ENCODE data around the gene TPSB2.
"Not testable (repeated sequence)": the region's sequence is repeated elsewhere in the genome, so short reads cannot be mapped to it uniquely, and the experiment has no call there.

TPSB2 gene

DNA sequence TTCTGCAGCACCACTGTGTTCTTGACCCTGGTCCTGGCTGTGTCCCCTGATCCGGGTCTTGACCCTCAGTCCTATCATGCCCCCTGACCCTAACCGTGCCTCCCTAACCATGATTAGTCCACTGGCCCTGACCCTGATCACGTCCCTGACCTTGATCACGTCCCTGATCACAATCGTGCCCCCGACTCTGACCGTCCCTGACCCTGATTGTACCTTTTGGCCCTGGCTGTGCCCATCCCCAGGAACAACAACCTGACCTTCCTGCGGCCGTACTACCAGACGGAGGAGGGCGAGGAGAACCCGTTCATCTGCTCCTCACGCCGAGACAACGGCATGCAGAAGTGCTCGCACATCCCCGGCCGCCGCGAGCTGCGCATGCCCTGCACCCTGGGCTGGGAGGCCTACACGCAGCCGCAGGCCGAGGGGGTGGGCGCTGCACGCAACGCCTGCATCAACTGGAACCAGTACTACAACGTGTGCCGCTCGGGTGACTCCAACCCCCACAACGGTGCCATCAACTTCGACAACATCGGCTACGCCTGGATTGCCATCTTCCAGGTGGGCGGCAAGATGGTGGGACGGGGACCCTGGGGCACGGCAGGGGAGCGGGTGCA lies 29.9 kb downstream of the TPSB2 start:
- H3K9ac ChIP-seq (ENCODE audit: low read length), result no peak overlapping the region
- no peaks in the 10 kb centered on the region for H3K27me3 ChIP-seq (ENCODE audit: low read depth, low read length)
- H3K79me2 ChIP-seq (ENCODE audit: low read length), result no peaks in the 10 kb centered on the region
- no peak overlapping the region for H3K4me2 ChIP-seq (ENCODE audit: low read length)
- no peaks in the 10 kb centered on the region for H3K9me3 ChIP-seq (ENCODE audit: insufficient read depth, low read length)
- no peak overlapping the region for H3K27ac ChIP-seq (ENCODE audit: low read length)
- 0 out of 2 replicates have a peak, but pooled peaks cover 3% of the 10 kb centered on the region for H4K20me1 ChIP-seq (ENCODE audit: insufficient read depth, low read length)
- no peak overlapping the region for H3K4me3 ChIP-seq (ENCODE audit: low read length)
- TF ChIP-seq CTCF (IDR thresholded peaks at IDR 0.05; ENCODE audit: low read depth, low read length) (no peak), EZH2phosphoT487 (IDR thresholded peaks at IDR 0.05; ENCODE audit: low read depth) (no peak)
- no peak overlapping the region for H2AFZ ChIP-seq (ENCODE audit: low read depth, low read length)
- no peaks in the 10 kb centered on the region for H3K4me1 ChIP-seq (ENCODE audit: low read length)
- H3K36me3 ChIP-seq (replicated peaks; ENCODE audit: low read depth, low read length), result no peaks in the 10 kb centered on the region

DNA sequence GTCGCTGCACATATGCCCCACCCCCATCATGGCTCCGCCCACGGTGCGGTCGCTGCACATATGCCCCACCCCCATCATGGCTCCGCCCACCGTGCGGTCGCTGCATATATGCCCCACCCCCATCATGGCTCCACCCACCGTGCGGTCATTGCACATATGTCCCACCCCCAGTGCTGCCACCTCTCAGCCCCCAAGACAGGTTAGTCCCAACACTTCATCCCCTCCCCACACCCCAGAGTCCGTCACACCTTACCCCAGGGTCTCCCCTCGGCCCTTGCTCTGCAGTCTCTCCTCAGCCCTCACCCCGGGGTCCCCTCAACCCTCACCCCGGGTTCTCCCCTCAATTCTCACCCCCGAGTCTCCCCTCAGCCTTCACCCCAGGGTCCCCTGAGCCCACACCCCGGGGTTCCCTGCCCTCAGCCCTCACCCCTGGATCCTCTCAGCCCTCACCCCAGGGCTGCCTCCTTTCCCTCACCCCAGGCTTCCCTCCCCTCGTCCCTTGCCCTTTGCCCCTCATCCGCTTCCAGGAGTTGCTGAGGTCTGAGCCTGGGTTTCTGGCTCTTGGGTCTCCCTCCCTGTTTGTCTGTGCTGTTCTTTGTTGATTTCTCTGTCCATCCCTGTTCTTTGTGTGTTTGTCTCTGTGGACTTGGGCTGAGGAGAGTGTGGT lies 30.5 kb downstream of the TPSB2 start:
- no peaks in the 10 kb centered on the region for H3K4me1 ChIP-seq (ENCODE audit: low read length)
- H3K79me2 ChIP-seq (ENCODE audit: low read length), result no peaks in the 10 kb centered on the region
- no peak overlapping the region for H3K9ac ChIP-seq (ENCODE audit: low read length)
- no peaks in the 10 kb centered on the region for H3K9me3 ChIP-seq (ENCODE audit: insufficient read depth, low read length)
- H2AFZ ChIP-seq (ENCODE audit: low read depth, low read length), result no peak overlapping the region
- H3K4me3 ChIP-seq (ENCODE audit: low read length), result no peak overlapping the region
- no peak overlapping the region for H3K27ac ChIP-seq (ENCODE audit: low read length)
- H4K20me1 ChIP-seq (ENCODE audit: insufficient read depth, low read length), result 0 out of 2 replicates have a peak, but pooled peaks cover 3% of the 10 kb centered on the region
- no peak overlapping the region for H3K4me2 ChIP-seq (ENCODE audit: low read length)
- no peaks in the 10 kb centered on the region for H3K36me3 ChIP-seq (replicated peaks; ENCODE audit: low read depth, low read length)
- H3K27me3 ChIP-seq (ENCODE audit: low read depth, low read length), result no peaks in the 10 kb centered on the region
- TF ChIP-seq EZH2phosphoT487 (IDR thresholded peaks at IDR 0.05; ENCODE audit: low read depth) (no peak), CTCF (IDR thresholded peaks at IDR 0.05; ENCODE audit: low read depth, low read length) (no peak)

GRCh38 chr16:1198671-1199346 lies 31.2 kb downstream of the TPSB2 start:
- H3K36me3 ChIP-seq (replicated peaks; ENCODE audit: low read depth, low read length); H4K20me1 ChIP-seq (ENCODE audit: insufficient read depth, low read length); H3K4me1 ChIP-seq (ENCODE audit: low read length); H3K27me3 ChIP-seq (ENCODE audit: low read depth, low read length); H3K4me2 ChIP-seq (ENCODE audit: low read length); H3K9ac ChIP-seq (ENCODE audit: low read length); H2AFZ ChIP-seq (ENCODE audit: low read depth, low read length); H3K9me3 ChIP-seq (ENCODE audit: insufficient read depth, low read length); H3K27ac ChIP-seq (ENCODE audit: low read length); H3K79me2 ChIP-seq (ENCODE audit: low read length); H3K4me3 ChIP-seq (ENCODE audit: low read length): not testable (repeated sequence)

DNA sequence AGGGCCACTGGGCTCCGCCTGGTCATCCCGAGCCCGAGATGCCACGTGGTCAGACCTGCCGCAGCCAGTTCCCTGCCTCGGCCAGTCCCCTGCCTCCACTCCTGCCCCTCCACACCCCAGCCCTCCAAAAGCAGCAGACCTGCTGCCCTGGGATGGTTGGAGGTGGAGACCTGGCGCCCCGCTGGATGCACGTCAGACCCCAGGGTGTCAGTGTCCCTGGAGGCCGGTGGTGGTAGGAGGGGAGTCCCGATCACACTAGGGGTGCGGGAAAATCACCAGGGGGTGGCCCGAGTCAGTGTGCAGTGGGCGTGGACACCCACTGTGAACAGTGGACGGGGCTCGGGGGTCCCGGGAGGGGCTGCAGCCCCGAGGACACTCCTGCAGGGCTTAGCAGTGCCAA lies 31.8 kb downstream of the TPSB2 start:
- Histone ChIP-seq H4K20me1 (ENCODE audit: insufficient read depth, low read length) (0 out of 2 replicates have a peak, but pooled peaks cover 3% of the 10 kb centered on the region), H3K36me3 (replicated peaks; ENCODE audit: low read depth, low read length) (no peaks in the 10 kb centered on the region), H3K4me1 (ENCODE audit: low read length) (no peaks in the 10 kb centered on the region), H3K9me3 (ENCODE audit: insufficient read depth, low read length) (no peaks in the 10 kb centered on the region), H3K27me3 (ENCODE audit: low read depth, low read length) (no peaks in the 10 kb centered on the region), H3K9ac (ENCODE audit: low read length) (no peak overlapping the region), H3K27ac (ENCODE audit: low read length) (no peak overlapping the region), H2AFZ (ENCODE audit: low read depth, low read length) (no peak overlapping the region), H3K79me2 (ENCODE audit: low read length) (no peaks in the 10 kb centered on the region), H3K4me3 (ENCODE audit: low read length) (no peak overlapping the region), H3K4me2 (ENCODE audit: low read length) (no peak overlapping the region)
- TF ChIP-seq EZH2phosphoT487 (IDR thresholded peaks at IDR 0.05; ENCODE audit: low read depth) (no peak), CTCF (IDR thresholded peaks at IDR 0.05; ENCODE audit: low read depth, low read length) (no peak)
